SK-N-DZ (cell line): ENCODE results near the gene LANCL2.

Experiments used
- DNase-seq: peaks from one replicate; pipeline ENCODE4 v3.0.0-alpha.2; 2015; ENCODE audit warnings: low spot score

The LANCL2 gene

DNA sequence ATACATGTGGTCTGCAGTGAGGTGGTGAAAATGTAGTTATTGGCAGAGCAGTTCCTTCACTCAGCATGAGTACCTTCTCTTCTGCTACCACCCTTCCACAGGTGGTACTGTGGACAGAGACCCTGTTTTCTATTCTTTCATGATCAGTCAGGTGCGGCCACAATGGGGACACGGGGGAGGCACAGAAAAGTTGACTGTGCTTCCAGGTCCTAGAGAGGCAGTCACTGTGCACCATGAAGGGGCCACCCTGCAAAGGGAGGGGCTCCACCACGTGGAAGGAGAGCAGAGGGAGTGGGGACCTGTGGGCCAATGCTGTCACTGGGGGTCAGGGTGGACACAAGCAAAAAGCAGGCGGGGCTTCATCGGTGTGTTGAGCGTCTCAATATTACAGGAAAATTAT, 3.6 kb upstream of the LANCL2 start:
- no peak for DNase-seq

DNA sequence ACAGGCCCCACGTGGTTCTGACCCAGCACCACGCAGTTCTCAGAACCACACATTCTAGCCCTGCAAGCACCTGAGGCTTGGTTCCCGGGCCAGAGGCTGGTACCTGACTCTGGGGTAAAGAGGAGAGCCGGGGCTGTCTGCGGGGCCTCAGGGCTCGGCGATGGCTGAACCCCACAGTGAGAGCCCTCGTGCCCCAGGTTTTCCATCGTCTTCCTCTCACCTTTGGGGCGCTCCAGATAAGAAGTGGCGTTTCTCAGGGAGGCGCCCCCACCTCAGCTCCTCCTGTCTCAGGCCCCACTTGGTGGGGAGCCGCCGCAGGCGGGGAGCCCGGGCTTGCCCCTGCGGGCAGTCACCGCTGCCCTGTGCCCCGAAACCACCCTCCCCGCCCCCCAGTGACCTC, 2.2 kb upstream of the LANCL2 start:
- no peak for DNase-seq

DNA sequence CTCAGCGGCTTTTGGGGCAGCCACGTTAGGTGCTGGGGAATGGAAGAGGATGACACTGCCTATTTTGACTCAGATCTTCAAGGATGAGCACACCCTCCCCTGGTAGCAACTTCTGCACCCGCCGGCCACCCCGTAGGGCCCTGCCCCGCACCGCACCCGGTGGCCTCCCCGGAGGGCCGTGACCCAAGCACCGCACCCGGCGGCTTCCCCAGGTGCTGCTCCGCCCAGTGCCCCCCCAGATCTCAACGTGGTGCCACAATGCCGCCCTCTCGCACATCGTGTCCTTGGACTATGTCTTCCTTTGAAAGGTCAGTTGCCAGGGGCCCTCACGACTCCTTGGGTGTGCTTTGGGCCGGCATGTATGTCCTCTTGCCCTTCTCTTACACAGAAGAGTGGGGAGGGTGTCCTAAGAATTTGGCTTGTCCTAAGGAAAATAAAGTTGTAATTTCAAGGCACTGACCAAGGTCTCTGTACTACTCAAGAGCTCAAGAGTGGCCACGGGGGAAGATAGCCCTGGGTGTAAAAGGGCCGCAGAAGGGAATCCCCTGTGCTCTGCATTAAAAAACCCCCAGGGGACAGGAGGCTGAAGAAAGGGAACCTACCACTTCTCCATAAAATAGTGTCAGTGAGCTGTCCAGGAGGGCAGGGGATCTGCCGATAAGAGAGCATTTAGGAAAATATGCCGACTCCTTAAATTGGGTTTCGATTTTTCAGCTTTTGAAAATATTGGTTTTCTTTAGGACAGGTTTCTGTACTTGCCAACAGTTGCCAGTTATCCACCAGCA, 1.6 kb upstream of the LANCL2 start:
- DNase-seq = no peak

DNA sequence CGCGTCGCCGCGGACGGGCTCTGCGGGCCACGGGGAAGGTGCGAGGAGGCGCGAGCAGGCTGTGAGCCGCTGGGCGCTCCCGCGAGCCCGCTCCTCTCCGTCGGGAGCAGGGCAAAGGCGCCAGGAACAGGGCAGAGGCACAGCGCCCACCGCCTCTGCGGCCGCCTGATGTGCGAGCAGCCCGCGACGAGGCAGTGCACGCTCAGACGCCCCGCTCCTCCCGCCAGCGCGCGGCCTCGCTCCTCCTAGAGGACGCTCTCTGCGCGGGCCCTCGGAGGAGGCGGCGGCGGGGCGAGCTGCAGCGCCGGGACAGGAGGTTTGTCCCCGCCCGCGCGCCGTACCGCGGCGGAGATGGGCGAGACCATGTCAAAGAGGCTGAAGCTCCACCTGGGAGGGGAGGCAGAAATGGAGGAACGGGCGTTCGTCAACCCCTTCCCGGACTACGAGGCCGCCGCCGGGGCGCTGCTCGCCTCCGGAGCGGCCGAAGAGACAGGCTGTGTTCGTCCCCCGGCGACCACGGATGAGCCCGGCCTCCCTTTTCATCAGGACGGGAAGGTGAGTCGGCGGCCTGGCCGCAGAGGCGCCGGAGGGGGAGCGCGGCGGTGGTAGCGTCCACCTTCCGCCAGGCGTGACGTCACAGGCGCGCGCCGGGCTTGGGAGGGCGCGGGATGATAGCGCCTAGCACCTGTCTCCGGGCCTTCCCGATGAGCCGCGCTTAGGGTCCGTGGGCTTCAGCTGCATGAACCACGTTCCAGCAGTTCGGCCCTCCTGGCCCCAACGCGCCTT, 731 bp downstream of the LANCL2 start:
- peak; percentile 95 for DNase-seq

DNA sequence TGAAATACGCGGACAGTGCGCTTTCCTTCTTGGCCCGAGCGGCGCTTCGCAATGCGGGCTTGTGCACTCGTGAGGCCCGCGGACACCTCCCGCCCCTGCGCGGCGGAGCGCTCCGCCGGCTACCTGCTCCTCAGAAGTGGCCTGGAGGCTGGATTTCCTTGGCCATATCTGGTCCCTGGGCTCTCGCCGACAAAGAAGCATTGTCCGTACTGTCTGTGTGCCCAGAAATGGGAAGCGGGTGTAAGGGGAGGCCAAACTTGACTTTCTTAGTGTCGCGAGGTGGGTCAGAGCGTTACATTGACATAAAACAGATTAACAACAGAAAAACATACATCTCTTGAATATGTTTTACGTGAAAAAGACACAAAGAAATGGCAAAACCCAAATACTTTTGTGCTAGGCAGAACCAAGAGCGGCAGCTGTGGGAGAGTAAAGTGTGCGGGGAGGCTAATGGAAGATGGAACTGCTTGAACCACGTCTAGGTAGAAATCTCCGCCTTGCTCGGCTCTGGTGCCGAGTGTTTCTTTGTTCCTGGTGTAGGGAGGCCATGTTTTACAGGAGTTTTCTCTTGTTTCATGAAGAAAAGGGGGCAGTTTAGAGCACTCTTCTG, 1.4 kb downstream of the LANCL2 start:
- DNase-seq = peak; percentile 26

DNA sequence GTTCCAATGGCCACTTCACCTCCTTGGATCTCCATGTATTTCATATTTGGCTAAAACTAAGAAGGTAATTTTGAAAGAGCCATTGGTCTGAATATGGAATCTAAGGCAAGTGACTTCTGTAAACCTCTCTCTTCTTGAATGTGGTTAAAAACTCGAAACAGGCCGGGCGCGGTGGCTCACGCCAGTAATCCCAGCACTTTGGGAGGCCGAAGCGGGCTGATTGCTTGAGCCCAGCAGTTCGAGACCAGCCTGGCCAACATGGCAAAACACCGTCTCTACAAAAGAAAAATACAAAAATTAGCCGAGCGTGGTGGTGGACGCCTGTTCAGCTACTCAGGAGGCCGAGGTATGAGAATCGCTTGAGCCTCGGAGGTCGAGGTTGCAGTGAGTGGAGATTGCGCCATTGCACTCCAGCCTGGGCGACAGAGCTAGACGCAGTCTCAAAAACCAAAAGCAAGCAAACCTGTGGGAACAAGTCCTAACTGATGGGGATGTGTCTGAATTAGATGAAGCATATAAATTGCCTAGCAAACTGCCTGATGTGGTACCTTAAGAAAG, 2.2 kb downstream of the LANCL2 start:
- no peak for DNase-seq

DNA sequence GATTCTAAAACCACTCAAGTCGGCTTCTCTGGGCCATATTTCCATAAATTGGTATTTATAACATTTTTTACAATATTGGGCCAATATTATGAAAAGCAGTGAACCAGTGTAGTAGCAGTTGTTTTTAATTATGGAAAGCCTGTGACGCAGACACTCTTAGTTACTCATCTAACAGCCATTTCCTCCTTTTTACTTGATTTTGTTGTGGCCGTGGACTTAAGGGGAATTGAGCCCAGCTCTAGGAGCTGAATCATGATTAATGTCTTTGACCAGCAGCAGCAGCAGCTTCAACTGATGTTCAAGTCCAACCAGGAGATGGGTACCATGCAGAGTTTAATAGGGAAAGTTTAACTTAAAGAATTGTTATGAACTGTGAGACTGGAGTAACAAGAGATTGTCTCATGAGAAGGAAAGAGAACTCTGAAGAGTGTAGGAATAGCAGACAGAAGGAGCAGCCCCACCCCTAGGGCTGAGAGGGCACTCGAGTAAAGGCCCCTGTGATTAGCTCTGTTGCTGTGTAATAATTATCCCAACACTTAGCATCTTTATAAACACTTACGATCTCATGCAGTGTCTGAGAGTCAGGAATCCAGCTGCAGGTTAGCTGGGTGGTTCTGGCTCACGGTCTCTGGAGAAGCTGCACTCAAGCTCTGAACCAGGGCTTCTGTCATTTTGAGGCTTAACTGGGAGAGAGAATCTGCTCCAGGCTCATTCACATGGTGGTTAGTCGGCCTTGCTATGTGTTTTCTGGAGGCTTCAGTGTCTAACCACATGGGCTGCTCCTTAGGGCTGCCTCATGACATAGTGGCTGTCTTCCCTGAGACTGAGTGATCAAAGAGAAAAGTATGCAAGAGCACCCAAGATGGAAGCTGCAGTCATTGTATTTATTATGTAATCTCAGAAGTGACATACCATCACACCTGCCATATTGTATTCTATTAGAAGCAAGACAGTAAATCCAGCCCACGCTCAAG, 4.6 kb downstream of the LANCL2 start:
- DNase-seq = no peak

DNA sequence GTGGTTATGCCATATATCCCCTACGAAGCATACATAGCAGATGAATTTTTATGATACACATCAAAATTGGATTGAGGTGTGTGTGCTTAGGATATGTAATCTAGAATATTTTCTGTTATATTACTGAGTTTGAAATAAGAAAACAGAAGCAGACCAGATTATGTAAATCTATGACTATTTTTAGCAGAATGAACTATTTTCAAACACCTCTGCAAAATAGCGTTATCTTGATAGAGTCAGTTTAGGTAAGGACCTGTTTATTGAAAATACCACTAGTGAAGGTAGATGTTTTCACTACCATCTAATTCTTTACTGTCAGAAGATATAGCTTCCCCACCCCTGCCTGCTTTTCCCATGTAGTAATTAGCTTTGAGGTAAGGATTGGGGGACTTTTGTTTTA, 9.1 kb downstream of the LANCL2 start:
- DNase-seq = no peak

DNA sequence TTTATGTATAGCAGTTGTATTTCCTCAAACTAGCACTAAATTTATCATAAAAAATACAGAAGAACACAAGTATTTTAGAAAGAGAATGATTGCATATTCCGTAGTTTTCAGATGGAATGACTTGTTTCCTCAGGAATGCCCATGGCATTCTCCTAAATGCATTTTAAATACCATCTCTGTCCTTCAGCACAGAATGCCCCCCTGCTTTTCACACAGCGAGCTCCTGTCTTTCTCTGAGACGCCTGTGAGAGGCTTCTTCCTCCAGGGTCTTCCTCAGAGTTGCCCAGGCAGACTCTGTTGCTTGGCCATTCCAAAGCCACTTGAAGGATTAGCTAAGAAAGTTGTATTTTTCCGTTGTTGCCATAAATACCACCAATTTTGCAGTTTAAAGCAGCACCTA, 10.1 kb downstream of the LANCL2 start:
- no peak for DNase-seq

DNA sequence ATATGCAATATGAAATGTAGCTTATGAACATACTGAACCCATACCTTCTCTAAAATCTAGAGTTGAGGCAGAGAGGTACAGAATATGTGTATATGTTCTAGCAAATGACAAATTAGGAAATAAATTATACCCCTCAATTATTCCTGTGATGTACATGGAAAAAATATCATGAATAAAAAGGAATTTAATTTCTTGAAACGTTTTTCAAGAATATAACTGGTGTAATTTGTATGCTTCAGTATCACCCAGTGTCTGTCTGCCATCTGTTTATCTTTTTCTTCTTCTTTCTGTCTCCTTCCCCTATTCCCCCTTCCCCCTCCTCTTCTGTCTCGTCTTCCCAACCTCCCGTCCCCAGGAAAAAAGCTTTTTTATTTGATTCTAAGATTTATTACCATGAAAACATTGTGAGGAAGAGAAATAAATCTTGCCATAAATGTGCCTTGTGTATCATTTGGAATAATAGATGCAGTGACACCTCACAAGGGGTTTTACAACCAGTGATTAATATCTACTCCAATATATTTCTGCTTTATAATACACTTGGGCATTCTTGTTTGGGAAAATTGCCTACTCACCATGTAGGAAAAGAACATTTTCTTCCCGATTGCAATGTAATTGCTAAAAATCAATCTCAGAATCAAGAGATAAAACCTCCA, 12.2 kb downstream of the LANCL2 start:
- DNase-seq = no peak

DNA sequence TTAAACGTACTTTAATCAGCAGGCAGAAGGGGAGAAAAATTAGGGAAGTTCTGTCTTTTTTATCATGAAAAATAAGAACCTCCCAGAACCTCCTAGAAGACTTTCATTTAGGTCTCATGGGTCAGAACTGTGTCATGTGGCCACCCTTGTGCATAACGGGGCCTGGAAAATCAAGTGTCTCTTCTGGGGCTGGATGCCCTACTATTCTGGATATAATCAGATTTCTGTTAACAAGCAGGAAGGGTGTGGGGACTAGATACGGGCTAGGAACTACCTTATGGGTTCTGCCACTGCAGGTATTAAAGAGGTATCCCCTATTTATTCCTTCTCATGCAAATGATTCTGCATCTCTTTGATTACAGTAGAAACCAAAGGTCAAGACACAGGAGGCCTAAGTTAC, 14.1 kb downstream of the LANCL2 start:
- DNase-seq = no peak

DNA sequence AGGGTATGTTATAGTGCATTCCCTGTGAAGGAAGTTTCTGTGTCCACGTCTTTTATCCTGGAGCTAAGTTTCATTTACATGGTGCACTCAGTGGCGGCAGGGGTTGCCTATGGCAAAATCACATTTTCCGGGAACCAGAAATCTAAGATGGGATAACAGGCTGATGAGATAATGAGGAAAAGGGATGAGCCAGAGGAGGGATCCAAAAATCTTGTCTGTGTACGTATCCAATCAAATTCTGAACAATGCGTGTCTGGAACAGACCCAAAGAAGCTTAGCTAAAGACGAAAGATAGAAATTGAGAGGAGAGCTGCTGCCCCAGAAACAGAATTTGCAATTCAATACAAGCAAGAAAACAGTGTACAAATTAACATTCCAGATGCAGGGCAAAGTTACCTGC, 16.1 kb downstream of the LANCL2 start:
- no peak for DNase-seq

DNA sequence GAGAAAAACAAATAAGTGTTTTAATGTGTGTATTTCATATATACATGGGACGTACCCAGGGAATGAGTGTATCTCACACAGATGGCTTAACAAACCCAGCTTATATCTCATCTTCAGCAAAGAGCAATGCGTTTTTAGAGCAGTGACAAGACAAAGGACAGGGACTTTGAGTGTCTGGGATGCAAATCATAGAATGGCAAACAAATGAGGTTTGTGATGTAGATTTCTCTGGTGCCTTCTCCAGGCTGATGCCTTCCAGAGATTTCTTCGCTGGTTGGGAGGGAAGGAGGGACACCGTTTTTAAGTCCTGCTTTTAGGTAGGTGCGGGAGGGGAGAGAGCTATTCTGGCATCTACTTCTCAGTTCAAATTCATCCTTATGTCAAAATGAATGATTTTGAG, 16.6 kb downstream of the LANCL2 start:
- no peak for DNase-seq

DNA sequence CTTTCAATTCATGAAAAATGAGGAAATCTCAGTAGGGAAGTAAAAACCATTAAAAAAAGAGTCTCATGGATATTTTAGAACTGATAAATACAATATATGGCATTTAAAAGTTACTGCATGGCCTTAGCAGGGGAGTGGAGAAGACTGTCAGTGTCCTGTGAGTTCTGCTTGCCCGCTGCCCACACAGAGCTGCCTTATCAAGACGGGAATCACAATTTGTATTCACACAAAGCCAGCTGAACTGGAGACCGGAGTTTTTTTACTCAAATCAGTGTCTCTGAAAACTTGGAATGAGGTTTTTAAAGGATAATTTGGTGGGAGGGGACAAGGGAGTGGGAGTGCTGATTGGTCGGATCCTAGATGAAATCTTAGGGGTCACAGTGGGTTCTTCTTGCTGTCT, 17.1 kb downstream of the LANCL2 start:
- DNase-seq = no peak

DNA sequence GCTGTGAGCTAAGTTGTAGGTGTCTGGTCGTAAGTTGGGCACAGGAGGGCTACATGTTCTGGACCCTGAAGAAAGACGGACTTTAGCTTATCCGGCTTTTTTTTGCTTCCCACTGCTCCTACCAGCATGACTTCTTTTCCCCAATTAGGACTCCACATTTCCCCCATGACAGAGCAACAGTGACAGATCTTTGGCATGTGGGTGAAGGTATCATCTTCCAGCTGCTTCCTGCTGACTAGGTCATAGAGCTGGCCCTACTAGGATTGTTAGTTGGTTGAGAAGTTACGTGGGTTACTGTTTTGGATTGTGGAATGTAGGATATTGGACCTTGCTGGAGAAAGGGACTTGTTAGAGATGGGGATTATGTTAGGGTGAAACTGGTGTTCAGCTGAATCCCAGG, 21.4 kb downstream of the LANCL2 start:
- no peak for DNase-seq

DNA sequence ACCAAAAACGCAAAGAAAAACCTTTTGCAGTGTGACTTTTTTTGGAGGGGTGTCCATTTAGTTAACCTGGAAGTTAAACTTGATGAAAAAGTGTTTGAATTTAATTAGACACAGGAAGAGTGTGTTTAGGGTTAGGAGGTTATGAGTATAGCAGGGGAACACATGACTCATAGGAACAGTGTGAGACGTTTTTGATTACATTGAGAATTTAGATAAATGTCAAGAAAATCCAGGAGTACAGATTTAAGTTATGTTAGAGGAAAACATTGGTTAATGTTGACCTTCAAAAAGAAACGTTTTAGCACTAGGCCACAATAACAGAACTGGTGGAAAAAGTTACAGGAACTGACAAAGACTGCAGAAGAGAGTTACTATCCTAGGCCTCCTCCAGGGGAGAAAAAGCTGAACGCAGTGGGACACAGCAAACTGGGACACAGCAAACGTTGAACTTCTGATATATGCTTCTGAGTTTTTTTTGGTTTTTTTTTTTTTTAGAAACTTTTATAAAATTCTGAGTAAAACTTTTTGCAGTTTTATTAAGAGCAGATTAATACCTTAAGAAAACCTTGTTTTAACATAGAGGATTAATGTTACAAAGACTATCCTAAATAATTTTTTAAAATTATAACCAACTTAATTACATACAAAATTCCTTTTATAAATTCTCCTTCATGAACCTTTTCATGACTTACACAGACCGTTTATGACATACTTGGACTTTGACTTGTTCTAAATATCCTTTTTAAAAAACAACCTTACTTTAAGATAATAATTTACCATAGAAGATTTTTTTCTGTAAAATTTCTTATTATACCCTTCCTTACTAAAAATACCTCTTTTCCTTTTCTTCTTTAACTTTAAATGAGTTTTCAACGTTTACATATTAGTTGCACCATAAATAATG, 22.2 kb downstream of the LANCL2 start:
- peak; percentile 34 for DNase-seq

DNA sequence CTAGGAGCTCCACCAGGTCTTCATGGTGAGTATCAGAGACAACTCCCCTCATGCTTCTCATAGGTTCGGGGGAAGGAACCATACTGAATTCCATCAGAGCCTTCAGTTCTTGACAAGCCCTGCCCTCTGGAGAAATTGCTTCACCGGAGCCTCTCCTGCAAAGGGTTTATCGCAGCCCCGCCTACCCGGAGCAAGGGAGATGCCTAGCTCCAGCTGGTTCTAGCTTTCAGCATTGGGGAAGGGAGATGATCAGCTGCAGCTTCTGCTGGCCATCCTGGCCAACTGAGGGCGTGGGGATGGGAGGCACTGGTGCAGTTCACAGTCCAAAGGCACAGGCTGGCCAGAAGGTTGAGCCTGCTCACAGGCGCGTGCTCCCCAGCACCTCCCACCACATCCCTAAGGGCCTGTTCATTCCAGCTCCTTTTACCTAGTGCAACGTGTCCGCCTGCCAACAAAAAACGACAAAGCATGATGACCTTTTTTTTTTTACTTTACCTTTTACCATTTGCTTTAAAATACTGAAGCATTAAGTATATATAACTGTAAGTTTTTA, 31.2 kb downstream of the LANCL2 start:
- no peak for DNase-seq

DNA sequence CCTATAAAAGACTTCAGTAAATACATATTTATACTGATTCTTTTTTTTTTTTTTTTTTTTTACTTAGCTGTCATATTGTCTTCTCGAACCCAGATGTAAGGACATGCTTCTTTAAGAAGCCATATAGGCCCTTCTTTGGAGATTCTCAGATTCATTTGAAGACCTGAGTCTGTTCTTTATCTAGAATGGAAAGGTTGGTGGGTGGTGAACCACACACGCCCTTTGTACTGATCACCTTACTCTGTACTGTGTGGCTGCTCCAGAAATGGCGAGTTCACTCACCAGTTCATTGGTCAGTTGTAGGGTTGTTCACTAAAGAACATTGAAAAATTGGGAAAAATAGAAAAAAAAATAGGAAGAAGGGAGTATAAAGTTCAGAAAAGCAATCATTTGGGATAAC, 32.5 kb downstream of the LANCL2 start:
- DNase-seq = no peak

DNA sequence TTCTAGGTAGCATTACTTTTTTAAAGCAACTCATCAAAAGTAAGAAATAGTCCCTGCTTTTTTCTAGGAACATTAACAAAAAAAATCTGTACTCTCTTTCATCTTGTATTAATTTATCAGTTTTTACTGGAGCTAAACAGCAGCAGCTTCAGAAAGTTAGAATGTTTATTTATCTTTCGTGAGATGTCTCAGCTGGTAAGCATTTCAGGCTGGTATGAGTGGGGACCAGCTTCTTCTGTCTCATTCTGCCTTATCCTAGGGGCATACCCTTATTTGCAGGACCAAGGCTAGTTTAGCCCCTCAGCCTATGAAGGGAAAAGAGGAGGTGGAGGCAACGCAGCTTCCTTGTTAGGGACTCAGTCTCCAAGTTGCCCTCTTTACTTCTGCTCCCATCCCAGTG, 35.1 kb downstream of the LANCL2 start:
- no peak for DNase-seq
